H9 (cell line): ENCODE data around the gene HIPK2. TPM values are rescaled to one million over a fixed set of nuclear protein-coding genes. Genes with fewer than 3 reads are reported as not detected.

Source experiments
- DNase-seq: peaks from one replicate; pipeline ENCODE4 v3.0.0-alpha.2; 2017
- H2AFZ ChIP-seq: one replicate; pipeline ENCODE4 v1.6.1; 2013; ENCODE audit warnings: mild to moderate bottlenecking, low read length, control low read depth, moderate library complexity
- H2AK5ac ChIP-seq: 2 replicates; pipeline ENCODE4 v1.6.1; 2013; ENCODE audit warnings: low read length, control low read depth, mixed read lengths; ENCODE audit not compliant: insufficient read length
- H2BK120ac ChIP-seq: one replicate; pipeline ENCODE4 v1.6.1; 2013; ENCODE audit warnings: low read depth, mild to moderate bottlenecking, low read length, control low read depth, inconsistent platforms; ENCODE audit not compliant: poor library complexity, severe bottlenecking
- H2BK12ac ChIP-seq: 2 replicates; pipeline ENCODE4 v1.6.1; 2013; ENCODE audit warnings: low read length, control low read depth, mixed read lengths, low read depth; ENCODE audit not compliant: insufficient read length
- H2BK15ac ChIP-seq: 2 replicates; pipeline ENCODE4 v1.6.1; 2013; ENCODE audit warnings: low read depth, low read length, control low read depth
- H2BK20ac ChIP-seq: one replicate; pipeline ENCODE4 v1.6.1; 2013; ENCODE audit warnings: low read depth, mild to moderate bottlenecking, low read length, control low read depth, inconsistent platforms; ENCODE audit not compliant: poor library complexity, severe bottlenecking
- H2BK5ac ChIP-seq: 2 replicates; pipeline ENCODE4 v1.6.1; 2013; ENCODE audit warnings: low read length, control low read depth, mixed read lengths; ENCODE audit not compliant: insufficient read length
- H3K14ac ChIP-seq: 2 replicates; pipeline ENCODE4 v1.6.1; 2013; ENCODE audit warnings: low read length, control low read depth; ENCODE audit not compliant: insufficient read depth
- H3K18ac ChIP-seq: 2 replicates; pipeline ENCODE4 v1.6.1; 2013; ENCODE audit warnings: low read depth, mild to moderate bottlenecking, mixed read lengths, low read length, control low read depth; ENCODE audit not compliant: insufficient read length
- H3K23ac ChIP-seq: 2 replicates; pipeline ENCODE4 v1.6.1; 2013; ENCODE audit warnings: low read length, control low read depth, mixed read lengths, low read depth; ENCODE audit not compliant: insufficient read length
- H3K23me2 ChIP-seq: 2 replicates; pipeline ENCODE4 v1.6.1; 2013; ENCODE audit warnings: low read depth, mild to moderate bottlenecking, mixed read lengths, low read length, control low read depth; ENCODE audit not compliant: insufficient read length, poor library complexity, severe bottlenecking
- H3K27ac ChIP-seq: 2 replicates; pipeline ENCODE4 v1.5.1; 2013; ENCODE audit warnings: low read length, control low read depth, mixed read lengths, low read depth; ENCODE audit not compliant: insufficient read length
- H3K27me3 ChIP-seq: 2 replicates; pipeline ENCODE4 v1.6.1; 2013; ENCODE audit warnings: low read length, control low read depth, inconsistent platforms; ENCODE audit not compliant: insufficient read depth
- H3K4ac ChIP-seq: 2 replicates; pipeline ENCODE4 v1.6.1; 2013; ENCODE audit warnings: low read depth, mild to moderate bottlenecking, control low read depth, inconsistent platforms, low read length, moderate library complexity
- H3K4me1 ChIP-seq: 2 replicates; pipeline ENCODE4 v1.6.1; 2013; ENCODE audit warnings: low read length, control low read depth, inconsistent platforms; ENCODE audit not compliant: insufficient read depth
- H3K4me2 ChIP-seq: 2 replicates; pipeline ENCODE4 v1.6.1; 2013; ENCODE audit warnings: low read length, control low read depth, mixed read lengths; ENCODE audit not compliant: insufficient read length, insufficient read depth
- H3K56ac ChIP-seq: 2 replicates; pipeline ENCODE4 v1.6.1; 2013; ENCODE audit warnings: low read depth, mild to moderate bottlenecking, mixed read lengths, low read length, control low read depth; ENCODE audit not compliant: insufficient read length
- H3K79me1 ChIP-seq: 2 replicates; pipeline ENCODE4 v1.6.1; 2013; ENCODE audit warnings: low read depth, mild to moderate bottlenecking, moderate library complexity, low read length, control low read depth, inconsistent platforms; ENCODE audit not compliant: insufficient read depth, poor library complexity, severe bottlenecking
- H3K79me2 ChIP-seq: 2 replicates; pipeline ENCODE4 v1.6.1; 2013; ENCODE audit warnings: low read length, control low read depth, inconsistent platforms; ENCODE audit not compliant: insufficient read depth
- H3K9ac ChIP-seq: 2 replicates; pipeline ENCODE4 v1.6.1; 2013; ENCODE audit warnings: low read length, control low read depth, mixed read lengths; ENCODE audit not compliant: insufficient read length; ENCODE audit errors: extremely low read depth
- H3K9me3 ChIP-seq: one replicate; pipeline ENCODE4 v1.6.1; 2013; ENCODE audit warnings: low read depth, low read length, inconsistent platforms; ENCODE audit not compliant: control insufficient read depth
- H3T11ph ChIP-seq: one replicate; pipeline ENCODE4 v1.6.1; 2013; ENCODE audit warnings: mild to moderate bottlenecking, low read length, control low read depth, inconsistent platforms
- H4K20me1 ChIP-seq: one replicate; pipeline ENCODE4 v1.6.1; 2013; ENCODE audit not compliant: control insufficient read depth, insufficient read length, insufficient read depth
- H4K5ac ChIP-seq: 2 replicates; pipeline ENCODE4 v1.6.1; 2013; ENCODE audit warnings: low read depth, mild to moderate bottlenecking, mixed read lengths, low read length, control low read depth; ENCODE audit not compliant: insufficient read length
- H4K8ac ChIP-seq: replicated peaks from 2 replicates; pipeline ENCODE4 v1.6.1; 2013; ENCODE audit warnings: low read length, control low read depth, mixed read lengths, low read depth; ENCODE audit not compliant: insufficient read length
- H4K91ac ChIP-seq: 2 replicates; pipeline ENCODE4 v1.6.1; 2013; ENCODE audit warnings: low read depth, mild to moderate bottlenecking, moderate library complexity, mixed read lengths, low read length, control low read depth; ENCODE audit not compliant: insufficient read length
- H3K27ac Mint-ChIP-seq, 3 experiments: 2 replicates in 2 of 3; 3 replicates in 1 of 3; pipeline ENCODE4 v1.8.0; 2020 to 2021; ENCODE audit warnings: mixed read lengths in 3 of 3, mild to moderate bottlenecking in 1 of 3, moderate library complexity in 1 of 3
- H3K27me3 Mint-ChIP-seq: 2 replicates; pipeline ENCODE4 v1.8.0; 2021; ENCODE audit warnings: low read depth, mild to moderate bottlenecking, moderate library complexity, mixed read lengths
- H3K36me3 Mint-ChIP-seq, 3 experiments: 2 replicates in 2 of 3; 3 replicates in 1 of 3; pipeline ENCODE4 v1.8.0; 2020 to 2021; ENCODE audit warnings: low read depth in 3 of 3, mixed read lengths in 3 of 3; ENCODE audit not compliant: insufficient read depth in 1 of 3
- H3K4me1 Mint-ChIP-seq, 2 experiments: 2 replicates each; pipeline ENCODE4 v1.8.0; 2020; ENCODE audit warnings: mixed read lengths in 2 of 2
- H3K4me3 Mint-ChIP-seq, 2 experiments: 2 replicates in 1 of 2; 3 replicates in 1 of 2; pipeline ENCODE4 v1.8.0; 2020 to 2021; ENCODE audit warnings: mild to moderate bottlenecking in 2 of 2, mixed read lengths in 2 of 2, moderate library complexity in 1 of 2
- H3K9me3 Mint-ChIP-seq, 2 experiments: 2 replicates in 1 of 2; 3 replicates in 1 of 2; pipeline ENCODE4 v1.8.0; 2020; ENCODE audit warnings: mild to moderate bottlenecking in 2 of 2, mixed read lengths in 2 of 2, moderate library complexity in 1 of 2
- CTCF ChIP-seq: fragments of 200-600 bp; sonication (generic); conservative IDR thresholded peaks from 3 replicates; pipeline ENCODE4 v1.8.0; 2021; ENCODE audit warnings: antibody characterized with exemption, mild to moderate bottlenecking
- WGBS: extraction: QIAGEN DNeasy Blood & Tissue Kit; methylation state at CpG from one replicate; pipeline ENCODE4 v1.1.7; 2013; ENCODE audit warnings: missing lambda C conversion rate, low lambda C conversion rate, mixed read lengths; ENCODE audit not compliant: insufficient read length; ENCODE audit errors: extremely low coverage; 5-methylcytosine and 5-hydroxymethylcytosine counted together
- total RNA-seq: library from RNA; stranded (reverse); gene quantifications from 2 replicates; pipeline ENCODE4 v1.2.1, GENCODE V29; 2021

Gene HIPK2
- total RNA-seq, 1 experiment from 2014 or later = 21.9 TPM

- no peak overlapping the region for H2BK120ac ChIP-seq
- H3K4me2 ChIP-seq = no peak overlapping the region
- no peaks in the 10 kb centered on the region for H3K23me2 ChIP-seq
- no peak overlapping the region for H2BK5ac ChIP-seq
- H3K14ac ChIP-seq = no peak overlapping the region
- no peak overlapping the region for H4K5ac ChIP-seq
- no peak overlapping the region for H3K4ac ChIP-seq
- no peak overlapping the region for H2BK12ac ChIP-seq
- no peak overlapping the region for H2AK5ac ChIP-seq
- DNase-seq = no peak
- H3K18ac ChIP-seq = no peak overlapping the region
- H4K8ac ChIP-seq = no peak overlapping the region
- no peak overlapping the region for H3K27ac Mint-ChIP-seq
- no peak overlapping the region for H3K4me3 Mint-ChIP-seq
- no peak overlapping the region for H3K23ac ChIP-seq
- no CpG with 5 or more reads among the region's 1 CpG for WGBS
- no peaks in the 10 kb centered on the region for H3K79me2 ChIP-seq
- H3K4me1 Mint-ChIP-seq = peaks cover 22 to 26% of the 10 kb centered on the region in 2 experiments
- no peak overlapping the region for H3T11ph ChIP-seq
- H4K20me1 ChIP-seq = no peaks in the 10 kb centered on the region
- H4K91ac ChIP-seq = no peak overlapping the region
- H3K56ac ChIP-seq = no peak overlapping the region
- no peak for TF ChIP-seq CTCF
- H2AFZ ChIP-seq = no peak overlapping the region
- no peak overlapping the region for H2BK20ac ChIP-seq
- H3K9me3 Mint-ChIP-seq = no peaks in the 10 kb centered on the region
- no peaks in the 10 kb centered on the region for H3K27me3 ChIP-seq
- H3K9me3 ChIP-seq = no peaks in the 10 kb centered on the region
- no peaks in the 10 kb centered on the region for H3K36me3 Mint-ChIP-seq
- no peaks in the 10 kb centered on the region for H3K79me1 ChIP-seq
- H3K27me3 Mint-ChIP-seq = no peaks in the 10 kb centered on the region
- no peak overlapping the region for H3K27ac ChIP-seq
- H3K4me1 ChIP-seq = no peaks in the 10 kb centered on the region
- no peak overlapping the region for H3K9ac ChIP-seq
- no peak overlapping the region for H2BK15ac ChIP-seq
Observed at GRCh38 chr7:139695588-139695987, 82.2 kb downstream of the HIPK2 start.
